ENCODE data around the gene DNAJC15. TPM values are rescaled to one million over a fixed set of nuclear protein-coding genes. Genes with fewer than 3 reads are reported as not detected.

DNAJC15 gene
- total RNA-seq: 1 to 10 TPM; 1.6 to 8.4 (median 4.1) TPM

GRCh38 chr13:43023289-43023963, at the start of gene DNAJC15:
TSS of gene DNAJC15 (plus strand) at chr13:43023586. CDS start at chr13:43023627, 41 bp downstream.
- intact Hi-C loops (cut with DNase I; ENCODE audit: low total_unique reads): no loop called here
- DNase-seq (ENCODE audit: low spot score in 2 of 2): peak; percentile 85 to 95
- TF ChIP-seq CTCF (IDR thresholded peaks at IDR 0.05): no peak
- TF ChIP-seq POLR2A (IDR thresholded peaks at IDR 0.05): no peak
- 1 to 2% methylated on average over 46 to 48 of the region's 48 CpGs for WGBS, 2 donors
- peak within 1 kb of the TSS; percentile 89 for H3K4me3 ChIP-seq (ENCODE audit: low read depth, poor library complexity, severe bottlenecking)

GRCh38 chr13:42976066-42976465, 47.3 kb upstream of the DNAJC15 start:
- WGBS, 2 donors: 97% methylated on average over 3 of the region's 3 CpGs

GRCh38 chr13:42977219-42977659, 46.1 kb upstream of the DNAJC15 start:
- H3K4me3 ChIP-seq (ENCODE audit: low read depth, poor library complexity, severe bottlenecking): no peak overlapping the region
- intact Hi-C loops (cut with DNase I; ENCODE audit: low total_unique reads): no loop called here
- WGBS, 2 donors: 89 to 91% methylated on average over 1 of the region's 1 CpG
- TF ChIP-seq POLR2A (IDR thresholded peaks at IDR 0.05) (no peak), CTCF (IDR thresholded peaks at IDR 0.05) (no peak)
- no peak for DNase-seq (ENCODE audit: low spot score in 2 of 2)

More at GRCh38 chr13:42976066-42976465, 47.3 kb upstream of the DNAJC15 start:
- no peak for DNase-seq (ENCODE audit: low spot score in 2 of 2)
- no peak for TF ChIP-seq POLR2A (IDR thresholded peaks at IDR 0.05)
- no peak for TF ChIP-seq CTCF (IDR thresholded peaks at IDR 0.05)
- intact Hi-C loops (cut with DNase I; ENCODE audit: low total_unique reads): no loop called here
- no peak overlapping the region for H3K4me3 ChIP-seq (ENCODE audit: low read depth, poor library complexity, severe bottlenecking)

GRCh38 chr13:42981317-42981716, 42.1 kb upstream of the DNAJC15 start:
- no peak for DNase-seq (ENCODE audit: low spot score in 2 of 2)
- no peak for TF ChIP-seq POLR2A (IDR thresholded peaks at IDR 0.05)
- no peak for TF ChIP-seq CTCF (IDR thresholded peaks at IDR 0.05)
- intact Hi-C loops (cut with DNase I; ENCODE audit: low total_unique reads): no loop called here
- H3K4me3 ChIP-seq (ENCODE audit: low read depth, poor library complexity, severe bottlenecking): no peak overlapping the region
- WGBS, 2 donors: 22 to 36% methylated on average over 3 of the region's 3 CpGs

- WGBS, 2 donors: 75 to 80% methylated on average over 1 of the region's 1 CpG
- intact Hi-C loops (cut with DNase I; ENCODE audit: low total_unique reads): no loop called here
- no peak overlapping the region for H3K4me3 ChIP-seq (ENCODE audit: low read depth, poor library complexity, severe bottlenecking)
- no peak for DNase-seq (ENCODE audit: low spot score in 2 of 2)
- no peak for TF ChIP-seq POLR2A (IDR thresholded peaks at IDR 0.05)
- TF ChIP-seq CTCF (IDR thresholded peaks at IDR 0.05): no peak
Measured at GRCh38 chr13:42981853-42982252, 41.5 kb upstream of the DNAJC15 start.

GRCh38 chr13:42984026-42984425, 39.4 kb upstream of the DNAJC15 start:
- DNase-seq (ENCODE audit: low spot score in 2 of 2): no peak
- intact Hi-C loops (cut with DNase I; ENCODE audit: low total_unique reads): no loop called here
- no peak overlapping the region for H3K4me3 ChIP-seq (ENCODE audit: low read depth, poor library complexity, severe bottlenecking)
- TF ChIP-seq CTCF (IDR thresholded peaks at IDR 0.05) (no peak), POLR2A (IDR thresholded peaks at IDR 0.05) (no peak)

Measured in lower leg skin (tissue), 4 donors.